BLaER1 treated with 17β-estradiol and CSF1 and Interleukin-3, amounts not matched to agents 10 nM and 100 nM (cell line): ENCODE data around the gene DIAPH3.

ENCODE experiments used
- H3K27ac ChIP-seq, 11 experiments: shearing (Covaris generic); formaldehyde crosslinking; 2 replicates each; pipeline ENCODE4 v1.8.1; 2022
- H3K27me3 ChIP-seq, 11 experiments: shearing (Covaris generic); formaldehyde crosslinking; 2 replicates each; pipeline ENCODE4 v1.8.1; 2022
- H3K36me3 ChIP-seq, 11 experiments: shearing (Covaris generic); formaldehyde crosslinking; 2 replicates each; pipeline ENCODE4 v1.8.1; 2022
- H3K4me1 ChIP-seq, 10 experiments: shearing (Covaris generic); formaldehyde crosslinking; 2 replicates each; pipeline ENCODE4 v1.8.1; 2022
- H3K4me2 ChIP-seq, 11 experiments: shearing (Covaris generic); formaldehyde crosslinking; 2 replicates each; pipeline ENCODE4 v1.8.1; 2022
- H3K4me3 ChIP-seq, 10 experiments: shearing (Covaris generic); formaldehyde crosslinking; 2 replicates each; pipeline ENCODE4 v1.8.1; 2022
- H3K9ac ChIP-seq, 11 experiments: shearing (Covaris generic); formaldehyde crosslinking; 2 replicates each; pipeline ENCODE4 v1.8.1; 2022
- H3K9me3 ChIP-seq, 11 experiments: shearing (Covaris generic); formaldehyde crosslinking; replicated peaks in 1 of 11; 2 replicates each; pipeline ENCODE4 v1.8.1; 2022
- H4K20me1 ChIP-seq, 11 experiments: shearing (Covaris generic); formaldehyde crosslinking; 2 replicates each; pipeline ENCODE4 v1.8.1; 2022
- Cebpa-rat ChIP-seq, 11 experiments: shearing (Covaris generic); IDR thresholded peaks; 2 replicates each; pipeline ENCODE4 v1.8.1; 2022

Gene DIAPH3

DNA sequence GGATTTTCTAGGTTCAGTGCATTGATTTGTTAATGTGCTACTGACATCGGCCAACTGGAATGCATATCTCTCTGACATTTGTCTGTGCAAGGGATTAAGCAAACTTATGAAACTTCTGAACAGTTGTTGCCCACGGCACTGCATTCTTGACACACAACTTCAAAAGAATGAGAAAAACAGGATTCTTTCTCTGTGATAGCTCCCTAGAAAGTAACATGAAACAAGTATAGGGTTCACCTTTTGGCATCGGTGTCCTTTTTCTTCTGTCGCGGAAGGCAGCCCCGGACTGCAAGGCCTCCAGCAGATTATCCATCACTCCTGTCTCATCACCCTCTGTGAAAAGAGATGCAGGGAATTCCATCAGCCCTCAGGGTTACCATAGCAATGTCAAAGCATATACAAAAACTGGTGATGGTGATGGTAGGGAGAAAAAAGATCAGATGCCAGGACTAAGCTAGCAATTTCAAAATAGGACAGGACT is 389.2 kb downstream of the DIAPH3 start:
- H3K9me3 ChIP-seq = no peaks in the 10 kb centered on the region
- no peak overlapping the region for H3K9ac ChIP-seq

GRCh38 chr13:59771272-59771671 is 392.5 kb downstream of the DIAPH3 start:
- Histone ChIP-seq H4K20me1 (0 out of 22 replicates have a peak, but pooled peaks cover 0 to 4% (median 0%) of the 10 kb centered on the region in 11 experiments), H3K36me3 (no peaks in the 10 kb centered on the region; a peak in 1 of 22 replicates), H3K9ac (no peak overlapping the region), H3K27ac (no peak overlapping the region), H3K4me2 (no peak overlapping the region), H3K4me3 (no peak overlapping the region), H3K9me3 (no peaks in the 10 kb centered on the region), H3K4me1 (no peaks in the 10 kb centered on the region), H3K27me3 (no peaks in the 10 kb centered on the region)
- TF ChIP-seq Cebpa-rat (IDR thresholded peaks at IDR 0.05) = no peak

More for the DNA sequence above, 389.2 kb downstream of the DIAPH3 start:
- no peak overlapping the region for H3K4me2 ChIP-seq
- H3K27me3 ChIP-seq = no peaks in the 10 kb centered on the region
- TF ChIP-seq Cebpa-rat (IDR thresholded peaks at IDR 0.05) = no peak
- no peak overlapping the region for H3K4me3 ChIP-seq
- no peak overlapping the region for H3K27ac ChIP-seq
- H3K36me3 ChIP-seq = no peaks in the 10 kb centered on the region
- H3K4me1 ChIP-seq = no peaks in the 10 kb centered on the region
- 0 out of 22 replicates have a peak, but pooled peaks cover 0 to 4% (median 0%) of the 10 kb centered on the region in 11 experiments for H4K20me1 ChIP-seq

DNA sequence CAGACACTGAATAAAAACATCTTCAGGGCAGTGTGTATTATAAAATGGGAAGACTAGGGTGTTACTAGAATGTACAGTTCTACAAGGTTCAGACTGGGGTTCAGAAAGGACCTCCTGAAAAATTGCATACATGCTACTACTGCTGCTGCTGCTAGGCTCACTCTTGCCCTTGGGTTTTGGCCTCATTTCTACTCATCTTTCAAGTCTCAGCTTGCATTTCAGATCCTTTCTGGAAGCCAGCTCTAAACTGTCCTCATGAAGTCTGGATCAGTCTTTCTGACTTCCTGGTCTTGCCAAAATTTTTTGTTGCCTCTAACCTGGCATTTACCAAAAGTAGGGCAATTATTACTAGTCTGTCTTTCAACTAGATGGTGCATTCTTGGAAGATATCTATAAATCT is 393.3 kb downstream of the DIAPH3 start:
- Histone ChIP-seq H3K27ac (no peak overlapping the region), H3K27me3 (no peaks in the 10 kb centered on the region)

DNA sequence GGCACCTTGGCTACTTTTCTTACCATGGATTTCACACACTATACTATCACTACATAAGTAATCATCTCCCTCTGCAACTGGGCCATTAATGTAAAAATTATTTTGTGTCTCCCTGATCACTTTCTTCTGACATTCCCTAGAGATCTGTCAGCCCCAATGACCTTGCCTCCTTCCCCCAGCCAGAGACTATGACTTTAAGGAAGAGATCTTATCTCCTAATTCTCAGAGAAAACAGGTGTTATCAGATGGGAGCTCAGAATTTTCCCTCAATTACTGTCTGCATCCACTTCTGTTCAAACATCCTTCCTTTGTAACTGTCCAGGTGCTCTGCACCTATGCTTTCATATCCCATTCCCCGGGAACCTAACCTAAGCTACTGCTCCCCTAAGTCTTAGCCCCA is 397.5 kb downstream of the DIAPH3 start:
- Histone ChIP-seq H3K4me1 (no peaks in the 10 kb centered on the region), H3K4me3 (no peak overlapping the region), H3K9me3 (no peaks in the 10 kb centered on the region), H3K27me3 (no peaks in the 10 kb centered on the region), H3K9ac (no peak overlapping the region), H4K20me1 (no peaks in the 10 kb centered on the region), H3K36me3 (no peaks in the 10 kb centered on the region; a peak in 1 of 22 replicates), H3K27ac (no peak overlapping the region), H3K4me2 (no peak overlapping the region)
- no peak for TF ChIP-seq Cebpa-rat (IDR thresholded peaks at IDR 0.05)

More for the DNA sequence above, 393.3 kb downstream of the DIAPH3 start:
- Histone ChIP-seq H3K4me2 (no peak overlapping the region), H3K4me1 (no peaks in the 10 kb centered on the region), H3K9me3 (no peaks in the 10 kb centered on the region), H3K4me3 (no peak overlapping the region), H4K20me1 (0 out of 22 replicates have a peak, but pooled peaks cover 0 to 4% (median 0%) of the 10 kb centered on the region in 11 experiments), H3K9ac (no peak overlapping the region), H3K36me3 (no peaks in the 10 kb centered on the region; a peak in 1 of 22 replicates)
- TF ChIP-seq Cebpa-rat (IDR thresholded peaks at IDR 0.05) = no peak

DNA sequence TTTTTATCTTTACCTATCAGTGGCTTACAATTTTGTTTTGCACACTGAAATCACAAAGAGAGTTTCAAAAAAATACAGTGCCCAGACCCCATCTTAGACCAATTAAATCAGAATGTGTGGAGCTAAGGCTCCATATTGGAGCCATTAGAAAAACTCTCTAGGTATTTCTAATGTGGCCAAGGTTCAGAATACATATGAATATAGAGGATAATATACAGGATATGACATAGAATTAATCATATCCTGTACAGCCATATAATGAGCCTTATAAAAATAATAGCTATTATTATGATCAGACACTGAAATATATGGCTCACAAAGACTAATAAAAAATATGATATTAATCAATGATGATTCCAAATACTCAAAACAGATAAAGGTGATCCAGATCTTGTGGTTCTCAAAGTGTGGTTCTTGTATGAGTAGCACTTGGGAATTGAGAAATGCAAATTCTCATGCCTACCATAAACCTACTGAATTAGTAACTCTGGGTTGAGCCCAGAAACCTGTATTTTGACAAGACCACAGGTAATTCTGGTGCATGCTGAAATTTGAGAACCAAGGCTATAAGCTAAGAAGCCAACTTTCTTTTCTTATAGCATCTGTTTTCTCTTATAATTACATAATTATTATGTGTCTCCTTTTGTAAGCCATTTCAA is 408.0 kb downstream of the DIAPH3 start:
- H3K9ac ChIP-seq = no peak overlapping the region
- no peaks in the 10 kb centered on the region for H3K27me3 ChIP-seq
- H4K20me1 ChIP-seq = no peaks in the 10 kb centered on the region
- no peak overlapping the region for H3K4me3 ChIP-seq
- no peak overlapping the region for H3K27ac ChIP-seq
- H3K36me3 ChIP-seq = no peaks in the 10 kb centered on the region
- H3K4me1 ChIP-seq = no peaks in the 10 kb centered on the region
- no peak overlapping the region for H3K4me2 ChIP-seq
- TF ChIP-seq Cebpa-rat (IDR thresholded peaks at IDR 0.05) = no peak
- no peaks in the 10 kb centered on the region; a peak in 1 of 22 replicates for H3K9me3 ChIP-seq

GRCh38 chr13:59754411-59754810 is 409.3 kb downstream of the DIAPH3 start:
- no peaks in the 10 kb centered on the region for H3K27me3 ChIP-seq
- no peaks in the 10 kb centered on the region for H3K4me1 ChIP-seq
- no peaks in the 10 kb centered on the region for H4K20me1 ChIP-seq
- no peak overlapping the region for H3K4me3 ChIP-seq
- no peak overlapping the region for H3K9ac ChIP-seq
- H3K4me2 ChIP-seq = no peak overlapping the region
- no peak overlapping the region for H3K27ac ChIP-seq
- no peaks in the 10 kb centered on the region for H3K36me3 ChIP-seq
- no peaks in the 10 kb centered on the region; a peak in 1 of 22 replicates for H3K9me3 ChIP-seq
- no peak for TF ChIP-seq Cebpa-rat (IDR thresholded peaks at IDR 0.05)

DNA sequence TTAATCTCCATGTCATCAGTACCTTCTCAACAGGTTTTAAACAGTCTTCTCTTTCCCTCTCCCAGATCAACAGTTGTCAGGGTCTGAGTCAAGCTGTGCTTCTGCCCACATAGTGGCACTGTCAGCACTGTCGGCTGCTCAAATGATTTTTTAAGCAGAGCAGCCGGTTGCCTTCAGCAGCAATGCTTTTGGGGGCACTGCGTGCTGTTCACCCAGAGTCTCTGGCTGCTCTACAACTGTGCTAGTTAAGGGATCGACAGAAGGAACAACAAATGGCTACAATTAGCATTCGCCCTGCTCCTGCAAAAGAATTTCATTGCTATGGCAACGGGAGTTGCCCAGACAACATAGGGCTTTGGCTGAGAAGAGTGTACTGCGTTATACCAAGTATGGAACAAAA is 412.9 kb downstream of the DIAPH3 start:
- Histone ChIP-seq H3K36me3 (no peaks in the 10 kb centered on the region), H3K4me2 (no peak overlapping the region), H3K27ac (no peak overlapping the region), H3K9me3 (no peaks in the 10 kb centered on the region), H4K20me1 (no peaks in the 10 kb centered on the region), H3K4me3 (no peak overlapping the region), H3K4me1 (no peaks in the 10 kb centered on the region), H3K27me3 (no peaks in the 10 kb centered on the region), H3K9ac (no peak overlapping the region)
- no peak for TF ChIP-seq Cebpa-rat (IDR thresholded peaks at IDR 0.05)

- TF ChIP-seq Cebpa-rat (IDR thresholded peaks at IDR 0.05) = no peak
- H3K27ac ChIP-seq = no peak overlapping the region
- no peaks in the 10 kb centered on the region for H3K36me3 ChIP-seq
- no peak overlapping the region for H3K9ac ChIP-seq
- no peak overlapping the region for H3K4me2 ChIP-seq
- H4K20me1 ChIP-seq = no peaks in the 10 kb centered on the region
- H3K9me3 ChIP-seq = no peaks in the 10 kb centered on the region
- H3K4me3 ChIP-seq = no peak overlapping the region
- no peaks in the 10 kb centered on the region for H3K27me3 ChIP-seq
- H3K4me1 ChIP-seq = no peaks in the 10 kb centered on the region
These were observed 415.7 kb downstream of the DIAPH3 start for GRCh38 chr13:59748046-59748445.

- no peak overlapping the region for H3K4me3 ChIP-seq
- H3K27me3 ChIP-seq = no peaks in the 10 kb centered on the region
- H3K9me3 ChIP-seq = no peaks in the 10 kb centered on the region
- H3K27ac ChIP-seq = no peak overlapping the region
- H3K4me2 ChIP-seq = no peak overlapping the region
- no peaks in the 10 kb centered on the region for H3K36me3 ChIP-seq
- no peak for TF ChIP-seq Cebpa-rat (IDR thresholded peaks at IDR 0.05)
- no peak overlapping the region for H3K9ac ChIP-seq
- no peaks in the 10 kb centered on the region for H4K20me1 ChIP-seq
- H3K4me1 ChIP-seq = no peaks in the 10 kb centered on the region
These were observed 416.2 kb downstream of the DIAPH3 start for GRCh38 chr13:59747529-59747928.

GRCh38 chr13:59746291-59746962 is 417.3 kb downstream of the DIAPH3 start:
- Histone ChIP-seq H3K9ac (no peak overlapping the region), H3K9me3 (no peaks in the 10 kb centered on the region), H3K27me3 (no peaks in the 10 kb centered on the region), H3K36me3 (no peaks in the 10 kb centered on the region), H3K27ac (no peak overlapping the region), H3K4me3 (no peak overlapping the region), H4K20me1 (no peaks in the 10 kb centered on the region), H3K4me2 (no peak overlapping the region), H3K4me1 (no peaks in the 10 kb centered on the region)
- TF ChIP-seq Cebpa-rat (IDR thresholded peaks at IDR 0.05) = no peak
